Measurements from ENCODE around the gene LYST.

- no peak for TF ChIP-seq CTCF (IDR thresholded peaks at IDR 0.05 in 2 of 3, conservative IDR thresholded peaks at IDR 0.05 in 1 of 3; ENCODE audit: control insufficient read depth in 2 of 3, extremely low read depth in 1 of 3, insufficient read depth in 1 of 3, low read depth in 3 of 3, low read length in 3 of 3)
- TF ChIP-seq RUNX3 (IDR thresholded peaks at IDR 0.05; ENCODE audit: low read length): no peak
- no peak for TF ChIP-seq SUZ12 (IDR thresholded peaks at IDR 0.05; ENCODE audit: unreplicated experiment)
These were observed 40.6 kb upstream of the LYST start for GRCh38 chr1:235907187-235907896.
